HepG2 (cell line): Measurements from ENCODE around the gene CCDC8. TPM values are rescaled to one million over a fixed set of nuclear protein-coding genes. Genes with fewer than 3 reads are reported as not detected.

Experiments used
- CTCF ChIP-seq: sonication (generic); formaldehyde crosslinking; IDR thresholded peaks from 2 replicates; pipeline ENCODE4 v1.5.0; 2020; ENCODE audit warnings: mild to moderate bottlenecking, missing genetic modification reagents, moderate library complexity
- FOXK1 ChIP-seq: sonication (generic); formaldehyde crosslinking; IDR thresholded peaks from 2 replicates; pipeline ENCODE4 v1.4.0; 2020; ENCODE audit warnings: low read depth, missing genetic modification reagents, borderline replicate concordance
- FOXP4 ChIP-seq: sonication (generic); formaldehyde crosslinking; IDR thresholded peaks from 2 replicates; pipeline ENCODE4 v1.4.0; 2020; ENCODE audit warnings: missing genetic modification reagents
- GATAD2A ChIP-seq: IDR thresholded peaks from 2 replicates; pipeline ENCODE4 v1.6.1; 2016
- NKX3-1 ChIP-seq: sonication (generic); formaldehyde crosslinking; IDR thresholded peaks from 2 replicates; pipeline ENCODE4 v1.5.0; 2020; ENCODE audit warnings: missing genetic modification reagents
- PCBP1 ChIP-seq: fragments of 200-400 bp; formaldehyde crosslinking; IDR thresholded peaks from 2 replicates; pipeline ENCODE4 v1.6.1; 2017; ENCODE audit warnings: mild to moderate bottlenecking, low read depth, low read length, borderline replicate concordance
- PPARG ChIP-seq: conservative IDR thresholded peaks from 2 replicates; pipeline ENCODE4 v1.6.1; 2016; ENCODE audit warnings: missing biosample characterization, missing genetic modification reagents
- SAP130 ChIP-seq: IDR thresholded peaks from 2 replicates; pipeline ENCODE4 v1.6.1; 2016; ENCODE audit warnings: low read depth
- SKI ChIP-seq: fragments of 450-650 bp; IDR thresholded peaks from one replicate; pipeline ENCODE4 v1.6.1; 2018; ENCODE audit warnings: mild to moderate bottlenecking; ENCODE audit not compliant: partially characterized antibody
- SMAD3 ChIP-seq: sonication (generic); formaldehyde crosslinking; IDR thresholded peaks from 2 replicates; pipeline ENCODE4 v1.4.0; 2020; ENCODE audit warnings: missing genetic modification reagents
- SOX13 ChIP-seq, 3 experiments: fragments of 450-650 bp in 1 of 3; sonication (generic) in 1 of 3; formaldehyde crosslinking in 1 of 3; IDR thresholded peaks in 2 of 3; conservative IDR thresholded peaks in 1 of 3; 2 replicates each; pipeline versions ENCODE4 v1.5.0 to v1.6.1; 2016 to 2020; ENCODE audit warnings: antibody characterized with exemption in 1 of 3, mild to moderate bottlenecking in 1 of 3, missing compliant biosample characterization in 1 of 3, missing genetic modification reagents in 1 of 3, moderate library complexity in 1 of 3
- SP4 ChIP-seq: sonication (generic); formaldehyde crosslinking; IDR thresholded peaks from 2 replicates; pipeline ENCODE4 v1.8.1; 2023; ENCODE audit warnings: mild to moderate bottlenecking, missing genetic modification reagents
- TOPORS ChIP-seq: sonication (generic); formaldehyde crosslinking; IDR thresholded peaks from 2 replicates; pipeline ENCODE4 v1.8.0; 2023; ENCODE audit warnings: mild to moderate bottlenecking, missing genetic modification reagents
- UBTF ChIP-seq: sonication (generic); formaldehyde crosslinking; IDR thresholded peaks from 2 replicates; pipeline ENCODE4 v1.4.0; 2020; ENCODE audit warnings: mild to moderate bottlenecking, missing genetic modification reagents
- ZEB1 ChIP-seq: IDR thresholded peaks from 2 replicates; pipeline ENCODE4 v1.6.1; 2012; ENCODE audit warnings: mild to moderate bottlenecking, low read depth, inconsistent platforms; ENCODE audit not compliant: insufficient replicate concordance
- ZFP36L1 ChIP-seq: sonication (generic); formaldehyde crosslinking; IDR thresholded peaks from 2 replicates; pipeline ENCODE4 v1.8.0; 2022; ENCODE audit warnings: mild to moderate bottlenecking, missing genetic modification reagents, moderate library complexity
- ZFP82 ChIP-seq: sonication (generic); formaldehyde crosslinking; IDR thresholded peaks from 2 replicates; pipeline ENCODE4 v1.5.1; 2020; ENCODE audit warnings: mild to moderate bottlenecking, missing genetic modification reagents, borderline replicate concordance
- ZMYM4 ChIP-seq: sonication (generic); formaldehyde crosslinking; IDR thresholded peaks from 2 replicates; pipeline ENCODE4 v1.8.1; 2023; ENCODE audit warnings: mild to moderate bottlenecking, missing genetic modification reagents
- ZNF264 ChIP-seq: sonication (generic); formaldehyde crosslinking; IDR thresholded peaks from 2 replicates; pipeline ENCODE4 v1.4.0; 2020; ENCODE audit warnings: missing genetic modification reagents
- ZNF337 ChIP-seq: sonication (generic); formaldehyde crosslinking; IDR thresholded peaks from 2 replicates; pipeline ENCODE4 v1.5.1; 2020; ENCODE audit warnings: missing genetic modification reagents, low read depth, mild to moderate bottlenecking, borderline replicate concordance
- ZNF33A ChIP-seq: sonication (generic); formaldehyde crosslinking; IDR thresholded peaks from 2 replicates; pipeline ENCODE4 v1.5.1; 2020; ENCODE audit warnings: missing genetic modification reagents, mild to moderate bottlenecking, moderate library complexity, borderline replicate concordance
- ZNF670 ChIP-seq: sonication (generic); formaldehyde crosslinking; IDR thresholded peaks from 2 replicates; pipeline ENCODE4 v1.8.0; 2022; ENCODE audit warnings: mild to moderate bottlenecking, missing genetic modification reagents, borderline replicate concordance
- ZNF75D ChIP-seq: sonication (generic); formaldehyde crosslinking; IDR thresholded peaks from 2 replicates; pipeline ENCODE4 v1.8.1; 2023; ENCODE audit warnings: missing genetic modification reagents, mild to moderate bottlenecking, borderline replicate concordance
- ZSCAN31 ChIP-seq: sonication (generic); formaldehyde crosslinking; IDR thresholded peaks from 2 replicates; pipeline ENCODE4 v1.5.0; 2020; ENCODE audit warnings: low read depth, mild to moderate bottlenecking, missing genetic modification reagents
- polyA plus RNA-seq, 8 experiments: library from polyadenylated mRNA; depleted of rRNA in 3 of 8; stranded (reverse) in 7 of 8; unstranded in 1 of 8; fragments of >200 nt; fragmentation: Illumina TruSeq in 4 of 8; extraction: Trizol in 4 of 8; gene quantifications; 2 replicates each; pipeline versions ENCODE4 v1.2.1 to v1.2.3, GENCODE V29; 2011 to 2016; ENCODE audit warnings: low read depth in 4 of 8, missing spikeins in 1 of 8, mixed read lengths in 1 of 8; ENCODE audit not compliant: insufficient read depth in 1 of 8
- total RNA-seq, 5 experiments: library from RNA; depleted of rRNA; stranded (reverse); fragments of >200 nt; fragmentation: Illumina TruSeq; extraction: Trizol; gene quantifications; 2 replicates each; pipeline ENCODE4 v1.2.3, GENCODE V29; 2016; ENCODE audit warnings: low read depth in 1 of 5

The CCDC8 gene
- total and polyA plus RNA-seq, 2 of the 13 experiments (the other 11 are each of a cell fraction or from before 2014, with no cell fraction given) = 0.04 TPM; not detected in 1

- TF ChIP-seq PCBP1 = peak; percentile 69; the same call in 1 of the 2 replicates
- TF ChIP-seq NKX3-1 (CRISPR knock-in tag) = peak; percentile 77
- 0 out of 2 replicates have a peak, but pooled peaks have one; percentile 50 for TF ChIP-seq ZFP82 (CRISPR knock-in tag)
- TF ChIP-seq ZFP36L1 = peak; percentile 87; the same call in 1 of the 2 replicates
- peak; percentile 68; the same call in 1 of the 2 replicates for TF ChIP-seq SP4 (CRISPR knock-in tag)
- TF ChIP-seq ZSCAN31 = peak; percentile 55; the same call in 1 of the 2 replicates
- peak; percentile 75 for TF ChIP-seq SAP130 (CRISPR knock-in tag)
- peak; percentile 65; the same call in 1 of the 2 replicates for TF ChIP-seq ZNF337 (CRISPR knock-in tag)
- no peak for TF ChIP-seq ZNF75D (CRISPR knock-in tag)
- TF ChIP-seq SOX13 (IDR thresholded peaks at IDR 0.05) = no peak
- no peak for TF ChIP-seq SOX13 (CRISPR knock-in tag; conservative IDR thresholded peaks at IDR 0.05 in 1 of 2, IDR thresholded peaks at IDR 0.05 in 1 of 2)
- peak; percentile 20; the same call in 1 of the 2 replicates for TF ChIP-seq GATAD2A (CRISPR knock-in tag)
- TF ChIP-seq UBTF (CRISPR knock-in tag) = peak; percentile 78
- TF ChIP-seq PPARG (CRISPR knock-in tag) = peak; percentile 48
- TF ChIP-seq TOPORS (CRISPR knock-in tag) = peak; percentile 34
- peak; percentile 25; the same call in 1 of the 2 replicates for TF ChIP-seq SMAD3 (CRISPR knock-in tag)
- no peak for TF ChIP-seq ZNF33A (CRISPR knock-in tag)
- TF ChIP-seq ZMYM4 (CRISPR knock-in tag) = peak; percentile 41
- TF ChIP-seq FOXK1 = no peak
- TF ChIP-seq ZNF670 (CRISPR knock-in tag) = peak; percentile 67; the same call in 1 of the 2 replicates
- peak; percentile 70 for TF ChIP-seq ZEB1
- no peak for TF ChIP-seq SKI
- no peak for TF ChIP-seq FOXP4 (CRISPR knock-in tag)
- peak; percentile 74 for TF ChIP-seq CTCF (CRISPR knock-in tag)
- 0 out of 2 replicates have a peak, but pooled peaks have one; percentile 34 for TF ChIP-seq ZNF264 (CRISPR knock-in tag)
These were observed 9.2 kb downstream of the CCDC8 start (continued) for GRCh38 chr19:46404055-46404752.
